Skeletal muscle satellite cell (primary cell): ENCODE results near the gene USP1.

ENCODE experiments used
- H3K27me3 ChIP-seq: 2 replicates; pipeline ENCODE4 v1.7.0; 2013; ENCODE audit warnings: low read length; ENCODE audit not compliant: control insufficient read depth, insufficient read depth
- H3K36me3 ChIP-seq: 2 replicates; pipeline ENCODE4 v1.7.0; 2013; ENCODE audit warnings: mild to moderate bottlenecking, control low read depth, low read length; ENCODE audit not compliant: insufficient read depth
- H3K4me1 ChIP-seq: 2 replicates; pipeline ENCODE4 v1.7.0; 2013; ENCODE audit warnings: low read length; ENCODE audit not compliant: control insufficient read depth, insufficient read depth
- H3K4me2 ChIP-seq: 2 replicates; pipeline ENCODE4 v1.7.0; 2013; ENCODE audit warnings: mild to moderate bottlenecking, low read length
- H3K4me3 ChIP-seq: 2 replicates; pipeline ENCODE4 v1.7.0; 2013; ENCODE audit warnings: low read length
- H3K9ac ChIP-seq: 2 replicates; pipeline ENCODE4 v1.7.0; 2013; ENCODE audit warnings: mild to moderate bottlenecking, low read depth, low read length, moderate library complexity
- H3K9me3 ChIP-seq: replicated peaks from 2 replicates; pipeline ENCODE4 v1.7.0; 2013; ENCODE audit warnings: mild to moderate bottlenecking, control low read depth, low read length

Gene USP1

DNA sequence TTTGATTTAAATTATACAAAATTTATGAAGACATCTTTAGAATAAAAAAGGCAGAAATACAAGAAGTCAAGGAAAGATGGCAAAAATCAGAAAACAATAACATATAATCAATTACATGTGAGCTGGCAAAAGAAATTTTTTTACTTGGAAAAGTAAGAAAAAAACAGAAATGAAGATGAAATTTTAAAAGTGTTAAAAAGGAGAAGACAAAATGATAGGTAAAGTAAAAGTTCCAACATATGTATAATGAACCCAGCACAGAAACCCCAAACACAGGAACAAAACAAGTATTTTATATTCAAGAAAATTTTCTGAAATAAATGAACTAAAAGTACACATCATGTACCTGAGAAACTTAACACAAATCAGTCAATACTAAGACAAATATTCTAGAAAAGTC lies 63.4 kb downstream of the USP1 start:
- Histone ChIP-seq H3K27me3 (no peaks in the 10 kb centered on the region), H3K36me3 (peaks cover 14% of the 10 kb centered on the region), H3K4me3 (no peak overlapping the region)

More for the DNA sequence above, 63.4 kb downstream of the USP1 start:
- Histone ChIP-seq H3K9ac (no peak overlapping the region), H3K9me3 (no peaks in the 10 kb centered on the region), H3K4me1 (no peaks in the 10 kb centered on the region), H3K4me2 (no peak overlapping the region)
